Peyer's patch (tissue), 4 donors: ENCODE measurements around the gene TK1. TPM values are rescaled to one million over a fixed set of nuclear protein-coding genes. Genes with fewer than 3 reads are reported as not detected.

ENCODE experiments used
- DNase-seq, 3 donors: peaks; one replicate each; pipeline ENCODE4 v3.0.0-alpha.2; 2017 to 2019
- H3K27ac ChIP-seq, 4 donors: fragments of 200-600 bp; sonication (generic); one replicate each; pipeline ENCODE4 v1.5.1; 2016 to 2019
- H3K27me3 ChIP-seq, 2 donors: fragments of 200-600 bp; sonication (generic); one replicate each; pipeline ENCODE4 v1.5.1; 2019
- H3K36me3 ChIP-seq, 3 donors: fragments of 200-600 bp; sonication (generic); one replicate each; pipeline ENCODE4 v1.5.1; 2016 to 2019
- H3K4me1 ChIP-seq, 4 donors: fragments of 200-600 bp; sonication (generic); one replicate each; pipeline ENCODE4 v1.5.1; 2016 to 2019
- H3K4me3 ChIP-seq, 4 donors: fragments of 200-600 bp; sonication (generic); 1 replicate in 3 of 4; 2 replicates in 1 of 4; pipeline ENCODE4 v1.5.1; 2016 to 2019; ENCODE audit warnings: mild to moderate bottlenecking in 1 of 4
- H3K9me3 ChIP-seq, 4 donors: fragments of 200-600 bp; sonication (generic); one replicate each; pipeline ENCODE4 v1.5.1; 2016 to 2019; ENCODE audit warnings: mild to moderate bottlenecking in 1 of 4
- CTCF ChIP-seq, 6 experiments: fragments of 450-650 bp in 4 of 6; fragments of 200-600 bp in 2 of 6; sonication (generic) in 1 of 6; IDR thresholded peaks; one replicate each; pipeline ENCODE4 v1.5.1; 2017 to 2019; ENCODE audit warnings: antibody characterized with exemption in 6 of 6, mild to moderate bottlenecking in 3 of 6, moderate library complexity in 1 of 6
- POLR2A ChIP-seq, 2 donors: fragments of 450-650 bp; IDR thresholded peaks; one replicate each; pipeline ENCODE4 v1.5.1; 2017; ENCODE audit warnings: antibody characterized with exemption in 2 of 2, mild to moderate bottlenecking in 2 of 2, moderate library complexity in 2 of 2
- total RNA-seq, 4 donors: library from RNA; depleted of rRNA; stranded (reverse); fragments of >200 nt; gene quantifications; one replicate each; pipeline ENCODE4 v1.1.0, GENCODE V29; 2016

The TK1 gene
- total RNA-seq, 4 donors from 2014 or later = 6.2 to 46.2 (median 10.1) TPM

DNA sequence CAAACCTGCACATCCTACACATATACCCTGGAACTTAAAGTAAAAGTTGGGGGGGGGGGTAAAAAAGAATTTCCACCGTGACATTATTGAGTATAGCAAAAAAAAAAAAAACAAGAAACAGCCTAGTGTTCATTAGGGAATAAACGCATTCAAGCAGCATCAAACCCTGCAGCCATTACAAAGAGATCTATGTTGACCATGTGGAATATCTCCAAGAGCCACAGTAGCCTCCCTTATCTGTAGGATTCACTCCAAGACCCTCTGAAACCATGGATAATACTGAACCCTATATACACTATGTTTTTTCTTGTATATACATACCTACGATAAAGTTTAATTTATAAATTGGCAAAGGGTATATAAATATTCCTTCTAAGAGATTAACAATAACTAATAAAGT is 21.6 kb upstream of the TK1 start:
- no peak for DNase-seq
- no peaks in the 10 kb centered on the region for H3K9me3 ChIP-seq

DNA sequence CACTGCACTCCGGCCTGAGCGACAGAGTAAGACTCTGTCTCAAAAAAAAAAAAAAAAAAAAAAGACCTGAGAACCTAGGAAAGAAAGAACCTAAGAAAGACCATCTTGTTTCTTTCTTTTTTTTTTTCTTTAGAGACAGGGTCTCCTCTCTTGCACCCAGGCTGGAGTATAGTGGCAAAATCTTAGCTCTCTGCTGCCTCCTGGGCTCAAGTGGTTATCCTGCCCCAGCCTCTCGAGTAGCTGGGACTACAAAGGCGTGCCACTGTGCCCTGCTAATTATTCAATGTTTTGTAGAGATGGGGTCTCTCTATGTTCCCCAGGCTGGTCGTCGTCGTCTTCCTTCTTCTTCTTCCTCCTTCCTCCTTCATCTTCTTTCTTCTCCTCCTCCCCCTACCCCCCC is 19.4 kb upstream of the TK1 start:
- H3K36me3 ChIP-seq = peaks cover 0 to 6% (median 0%) of the 10 kb centered on the region in 3 donors
- TF ChIP-seq CTCF (IDR thresholded peaks at IDR 0.05) (no peak), POLR2A (IDR thresholded peaks at IDR 0.05) (no peak)
- H3K27ac ChIP-seq = no peak overlapping the region
- H3K9me3 ChIP-seq = no peaks in the 10 kb centered on the region
- no peak overlapping the region for H3K4me3 ChIP-seq
- H3K27me3 ChIP-seq = no peaks in the 10 kb centered on the region
- no peak for DNase-seq
- no peaks in the 10 kb centered on the region for H3K4me1 ChIP-seq

More for the DNA sequence above, 21.6 kb upstream of the TK1 start:
- no peaks in the 10 kb centered on the region for H3K27me3 ChIP-seq
- no peak overlapping the region for H3K4me3 ChIP-seq
- no peaks in the 10 kb centered on the region for H3K36me3 ChIP-seq
- H3K27ac ChIP-seq = no peak overlapping the region
- no peaks in the 10 kb centered on the region for H3K4me1 ChIP-seq
- TF ChIP-seq CTCF (IDR thresholded peaks at IDR 0.05) (no peak), POLR2A (IDR thresholded peaks at IDR 0.05) (no peak)

GRCh38 chr17:78205124-78205775 is 18.4 kb upstream of the TK1 start:
- TF ChIP-seq POLR2A (IDR thresholded peaks at IDR 0.05) = no peak
- TF ChIP-seq CTCF (IDR thresholded peaks at IDR 0.05) = no peak
- Histone ChIP-seq H3K36me3 (peaks cover 0 to 6% (median 0%) of the 10 kb centered on the region in 3 donors), H3K27me3 (no peaks in the 10 kb centered on the region), H3K4me3 (no peak overlapping the region), H3K9me3 (no peaks in the 10 kb centered on the region), H3K4me1 (no peaks in the 10 kb centered on the region), H3K27ac (no peak overlapping the region)
- no peak for DNase-seq

DNA sequence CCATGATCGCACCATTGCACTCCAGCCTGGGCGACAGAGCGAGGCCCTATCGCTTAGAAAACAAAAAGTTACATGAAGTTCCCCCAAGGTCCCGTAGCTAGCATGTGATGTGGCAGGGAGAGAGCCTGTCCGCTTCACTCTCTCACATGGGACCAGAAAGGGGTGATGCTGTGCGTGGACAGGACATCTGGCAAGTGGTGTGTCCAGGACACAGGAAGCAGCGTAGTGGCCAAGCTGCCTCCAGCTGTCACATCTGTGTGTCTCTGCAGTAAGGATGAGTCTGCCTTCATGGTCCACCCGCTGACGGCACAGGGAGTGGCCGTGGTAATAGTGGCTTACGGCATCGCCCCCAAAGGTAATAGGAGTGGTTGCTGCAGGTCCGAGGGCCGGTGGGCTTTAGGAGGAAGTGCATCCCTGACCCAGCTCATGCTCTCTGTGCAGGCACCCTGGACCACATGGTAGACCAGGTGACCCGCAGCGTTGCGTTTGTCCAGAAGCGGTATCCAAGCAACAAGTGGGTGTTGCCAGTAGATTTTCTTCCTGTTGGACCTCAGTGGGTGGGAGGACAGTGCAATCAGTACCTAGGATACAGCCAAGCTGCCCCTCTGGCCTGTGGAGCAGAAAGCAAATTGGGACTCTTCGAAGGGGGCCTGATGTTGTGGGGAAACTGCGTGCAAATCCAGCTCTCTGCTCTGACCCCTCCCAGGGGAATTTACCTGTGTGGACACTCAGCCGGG is 17.7 kb upstream of the TK1 start:
- H3K27ac ChIP-seq = no peak overlapping the region

GRCh38 chr17:78202666-78203065 is 15.8 kb upstream of the TK1 start:
- peaks cover 0 to 6% (median 0%) of the 10 kb centered on the region in 3 donors for H3K36me3 ChIP-seq
- TF ChIP-seq POLR2A (IDR thresholded peaks at IDR 0.05) (no peak), CTCF (IDR thresholded peaks at IDR 0.05) (no peak)

More for the DNA sequence above, 17.7 kb upstream of the TK1 start:
- TF ChIP-seq POLR2A (IDR thresholded peaks at IDR 0.05) (no peak), CTCF (IDR thresholded peaks at IDR 0.05) (no peak)
- peaks cover 0 to 6% (median 0%) of the 10 kb centered on the region in 3 donors for H3K36me3 ChIP-seq
- no peak overlapping the region for H3K4me3 ChIP-seq
- no peaks in the 10 kb centered on the region for H3K4me1 ChIP-seq
- no peaks in the 10 kb centered on the region for H3K9me3 ChIP-seq
- no peaks in the 10 kb centered on the region for H3K27me3 ChIP-seq
- DNase-seq = no peak

More at GRCh38 chr17:78202666-78203065, 15.8 kb upstream of the TK1 start:
- H3K27me3 ChIP-seq = no peaks in the 10 kb centered on the region
- no peak for DNase-seq
- H3K4me1 ChIP-seq = no peaks in the 10 kb centered on the region
- no peaks in the 10 kb centered on the region for H3K9me3 ChIP-seq
- no peak overlapping the region for H3K27ac ChIP-seq
- H3K4me3 ChIP-seq = no peak overlapping the region
